HFF-Myc (cell line): ENCODE measurements around the gene FIZ1.
"Not testable (repeated sequence)": the region's sequence is repeated elsewhere in the genome, so short reads cannot be mapped to it uniquely, and the experiment has no call there.

Experiments
- DNase-seq: peaks from one replicate; pipeline ENCODE4 v3.0.0-alpha.2; 2011; ENCODE audit warnings: low read depth; ENCODE audit errors: extremely low read depth
- H3K4me3 ChIP-seq: replicated peaks from 2 replicates; pipeline ENCODE4 v1.5.1; 2011; ENCODE audit warnings: low read depth, mild to moderate bottlenecking, control low read depth, low read length
- CTCF ChIP-seq: IDR thresholded peaks from 2 replicates; pipeline ENCODE4 v1.5.1; 2012; ENCODE audit warnings: mild to moderate bottlenecking, low read depth, low read length, control low read depth; ENCODE audit errors: missing control alignments

Gene FIZ1

GRCh38 chr19:55588738-55589137 lies 10.6 kb downstream of the FIZ1 start:
- no peak overlapping the region for H3K4me3 ChIP-seq
- DNase-seq, result no peak
- no peak for TF ChIP-seq CTCF

GRCh38 chr19:55586976-55587668 lies 12.2 kb downstream of the FIZ1 start:
- peak overlapping the region; percentile 40 for H3K4me3 ChIP-seq
- TF ChIP-seq CTCF, result no peak
- peak; percentile 61 for DNase-seq

GRCh38 chr19:55585658-55586339 lies 13.5 kb downstream of the FIZ1 start:
- no peak for DNase-seq
- H3K4me3 ChIP-seq, result peak overlapping the region; percentile 31
- TF ChIP-seq CTCF, result no peak

GRCh38 chr19:55584871-55585270 lies 14.4 kb downstream of the FIZ1 start:
- H3K4me3 ChIP-seq, result no peak overlapping the region
- no peak for TF ChIP-seq CTCF
- DNase-seq, result no peak

- not testable (repeated sequence) for DNase-seq, H3K4me3 ChIP-seq
These were observed 15.4 kb downstream of the FIZ1 start for GRCh38 chr19:55583897-55584296.

- H3K4me3 ChIP-seq, DNase-seq: not testable (repeated sequence)
These were observed 17.0 kb downstream of the FIZ1 start for GRCh38 chr19:55582284-55582683.

- no peak for TF ChIP-seq CTCF
- no peak overlapping the region for H3K4me3 ChIP-seq
- no peak for DNase-seq
These were observed 17.5 kb downstream of the FIZ1 start for GRCh38 chr19:55581823-55582223.
